Activated CD8-positive, alpha-beta memory T cell treated with anti-CD3 and anti-CD28 coated beads for 24 hours (primary cell): ENCODE measurements around the gene NKTR.

Experiments used
- DNase-seq: peaks from one replicate; pipeline ENCODE4 v3.0.0-alpha.2; 2020

NKTR gene

GRCh38 chr3:42662813-42663535 is 62.5 kb downstream of the NKTR start:
- no peak for DNase-seq

- no peak for DNase-seq
Observed at GRCh38 chr3:42663581-42664437, 63.3 kb downstream of the NKTR start.

- DNase-seq: no peak
Observed at GRCh38 chr3:42664438-42664803, 63.9 kb downstream of the NKTR start.

GRCh38 chr3:42665050-42665878 is 64.8 kb downstream of the NKTR start:
- DNase-seq: no peak

- DNase-seq: no peak
Observed at GRCh38 chr3:42666022-42666421, 65.5 kb downstream of the NKTR start.

GRCh38 chr3:42666577-42666998 is 66.1 kb downstream of the NKTR start:
- DNase-seq: peak; percentile 50

GRCh38 chr3:42667096-42667522 is 66.6 kb downstream of the NKTR start:
- DNase-seq: no peak

- DNase-seq: peak; percentile 46
Observed at GRCh38 chr3:42667523-42668412, 67.3 kb downstream of the NKTR start.

- no peak for DNase-seq
Observed at GRCh38 chr3:42668413-42668760, 67.9 kb downstream of the NKTR start.

GRCh38 chr3:42668793-42669217 is 68.3 kb downstream of the NKTR start:
- no peak for DNase-seq

- DNase-seq: no peak
Observed at GRCh38 chr3:42670051-42670576, 69.6 kb downstream of the NKTR start.

GRCh38 chr3:42670670-42671069 is 70.2 kb downstream of the NKTR start:
- DNase-seq: no peak

GRCh38 chr3:42672515-42672914 is 72.0 kb downstream of the NKTR start:
- DNase-seq: no peak

GRCh38 chr3:42673082-42673481 is 72.6 kb downstream of the NKTR start:
- no peak for DNase-seq

- DNase-seq: no peak
Observed at GRCh38 chr3:42674146-42674545, 73.7 kb downstream of the NKTR start.

- no peak for DNase-seq
Observed at GRCh38 chr3:42675909-42676308, 75.4 kb downstream of the NKTR start.

- DNase-seq: no peak
Observed at GRCh38 chr3:42678447-42678846, 78.0 kb downstream of the NKTR start.

GRCh38 chr3:42680271-42680670 is 79.8 kb downstream of the NKTR start:
- DNase-seq: no peak

GRCh38 chr3:42680806-42681205 is 80.3 kb downstream of the NKTR start:
- DNase-seq: no peak

- no peak for DNase-seq
Observed at GRCh38 chr3:42681361-42682038, 81.0 kb downstream of the NKTR start.

GRCh38 chr3:42682301-42683070 is 82.0 kb downstream of the NKTR start:
- no peak for DNase-seq
